HEK293T (cell line): Measurements from ENCODE around the gene PPP1R3C.

Experiments used
- CTBP1 ChIP-seq: fragments of 450-650 bp; IDR thresholded peaks from 2 replicates; pipeline ENCODE4 v1.6.1; 2016; ENCODE audit warnings: borderline replicate concordance
- ELF4 ChIP-seq: fragments of 450-650 bp; IDR thresholded peaks from 2 replicates; pipeline ENCODE4 v1.6.1; 2017; ENCODE audit warnings: antibody characterized with exemption
- FOXA1 ChIP-seq: fragments of 450-650 bp; IDR thresholded peaks from 2 replicates; pipeline ENCODE4 v1.6.1; 2016; ENCODE audit warnings: mild to moderate bottlenecking
- FOXM1 ChIP-seq: fragments of 450-650 bp; IDR thresholded peaks from 2 replicates; pipeline ENCODE4 v1.6.1; 2017; ENCODE audit warnings: mild to moderate bottlenecking, borderline replicate concordance
- L3MBTL2 ChIP-seq: fragments of 450-650 bp; conservative IDR thresholded peaks from 2 replicates; pipeline ENCODE4 v1.6.1; 2016; ENCODE audit warnings: mild to moderate bottlenecking
- LEF1 ChIP-seq: fragments of 450-650 bp; IDR thresholded peaks from 2 replicates; pipeline ENCODE4 v1.6.1; 2017; ENCODE audit warnings: mild to moderate bottlenecking, borderline replicate concordance
- NFRKB ChIP-seq: fragments of 450-650 bp; IDR thresholded peaks from 2 replicates; pipeline ENCODE4 v1.6.1; 2016; ENCODE audit warnings: mild to moderate bottlenecking, moderate library complexity
- SP1 ChIP-seq: fragments of 450-650 bp; IDR thresholded peaks from 2 replicates; pipeline ENCODE4 v1.6.1; 2017
- SUZ12 ChIP-seq: fragments of 450-650 bp; IDR thresholded peaks from 2 replicates; pipeline ENCODE4 v1.6.1; 2016; ENCODE audit warnings: mild to moderate bottlenecking
- TARDBP ChIP-seq: fragments of 450-650 bp; IDR thresholded peaks from 2 replicates; pipeline ENCODE4 v1.6.1; 2016
- ZNF384 ChIP-seq: fragments of 450-650 bp; IDR thresholded peaks from 2 replicates; pipeline ENCODE4 v1.6.1; 2016
- TF ChIP-seq, protein P1 (sequence below): fragments of 450-650 bp; IDR thresholded peaks from 2 replicates; pipeline ENCODE4 v1.6.1; 2016

DNA sequence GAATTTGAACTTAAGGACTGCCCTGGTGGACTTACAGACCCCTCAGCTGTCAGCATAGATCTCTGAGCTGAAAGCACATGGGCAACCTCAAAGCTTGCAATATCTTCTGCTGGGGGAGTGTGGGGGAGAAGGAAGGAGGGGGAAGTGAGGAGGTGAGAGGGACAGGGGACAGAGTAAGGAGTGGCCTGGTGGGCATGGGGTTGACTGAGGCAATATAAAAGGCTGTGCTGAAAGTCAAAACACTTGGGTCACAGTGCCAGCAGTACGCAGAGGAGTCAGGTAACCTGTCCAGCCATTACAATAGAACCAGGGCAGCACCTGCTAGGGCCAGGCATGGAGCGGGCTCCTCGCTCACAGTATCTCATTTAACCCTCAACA, 43.2 kb downstream of the PPP1R3C start:
- TF ChIP-seq SP1 = no peak
- TF ChIP-seq LEF1 = no peak
- no peak for TF ChIP-seq ELF4
- no peak for TF ChIP-seq ZNF384
- TF ChIP-seq FOXA1 = no peak
- TF ChIP-seq NFRKB = no peak
- no peak for TF ChIP-seq FOXM1
- TF ChIP-seq, protein P1, sequence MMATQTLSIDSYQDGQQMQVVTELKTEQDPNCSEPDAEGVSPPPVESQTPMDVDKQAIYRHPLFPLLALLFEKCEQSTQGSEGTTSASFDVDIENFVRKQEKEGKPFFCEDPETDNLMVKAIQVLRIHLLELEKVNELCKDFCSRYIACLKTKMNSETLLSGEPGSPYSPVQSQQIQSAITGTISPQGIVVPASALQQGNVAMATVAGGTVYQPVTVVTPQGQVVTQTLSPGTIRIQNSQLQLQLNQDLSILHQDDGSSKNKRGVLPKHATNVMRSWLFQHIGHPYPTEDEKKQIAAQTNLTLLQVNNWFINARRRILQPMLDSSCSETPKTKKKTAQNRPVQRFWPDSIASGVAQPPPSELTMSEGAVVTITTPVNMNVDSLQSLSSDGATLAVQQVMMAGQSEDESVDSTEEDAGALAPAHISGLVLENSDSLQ = no peak
- TF ChIP-seq SUZ12 = no peak
- no peak for TF ChIP-seq TARDBP
- no peak for TF ChIP-seq CTBP1
- no peak for TF ChIP-seq L3MBTL2
